HG02763 (cell line): ENCODE results near the gene TMEM150C.

ENCODE experiments used
- ATAC-seq: cut with Tn5 transposase; IDR thresholded peaks from one replicate; pipeline ENCODE4 v1.9.1; 2021; ENCODE audit warnings: mild to moderate bottlenecking, moderate library complexity; ENCODE audit not compliant: unreplicated experiment

TMEM150C gene

GRCh38 chr4:82519072-82519471 is 42.7 kb downstream of the TMEM150C start:
- no peak for ATAC-seq

- ATAC-seq: no peak
Observed at GRCh38 chr4:82517043-82517442, 44.7 kb downstream of the TMEM150C start.

GRCh38 chr4:82515705-82516104 is 46.1 kb downstream of the TMEM150C start:
- no peak for ATAC-seq

- ATAC-seq: no peak
Observed at GRCh38 chr4:82513382-82513781, 48.4 kb downstream of the TMEM150C start.

GRCh38 chr4:82510216-82510615 is 51.6 kb downstream of the TMEM150C start:
- ATAC-seq: no peak

- no peak for ATAC-seq
Observed at GRCh38 chr4:82508806-82509428, 52.9 kb downstream of the TMEM150C start.

- ATAC-seq: no peak
Observed at GRCh38 chr4:82508011-82508410, 53.8 kb downstream of the TMEM150C start.

GRCh38 chr4:82501154-82501442 is 60.7 kb downstream of the TMEM150C start:
- no peak for ATAC-seq

- no peak for ATAC-seq
Observed at GRCh38 chr4:82500435-82501153, 61.2 kb downstream of the TMEM150C start.

- no peak for ATAC-seq
Observed at GRCh38 chr4:82499738-82500434, 61.9 kb downstream of the TMEM150C start.

GRCh38 chr4:82496349-82496748 is 65.4 kb downstream of the TMEM150C start:
- ATAC-seq: no peak

GRCh38 chr4:82495666-82496065 is 66.1 kb downstream of the TMEM150C start:
- ATAC-seq: no peak

- ATAC-seq: no peak
Observed at GRCh38 chr4:82493721-82494425, 67.9 kb downstream of the TMEM150C start.

- ATAC-seq: no peak
Observed at GRCh38 chr4:82491251-82491960, 70.4 kb downstream of the TMEM150C start.

GRCh38 chr4:82489987-82490386 is 71.8 kb downstream of the TMEM150C start:
- ATAC-seq: no peak

- ATAC-seq: no peak
Observed at GRCh38 chr4:82489076-82489475, 72.7 kb downstream of the TMEM150C start.

- no peak for ATAC-seq
Observed at GRCh38 chr4:82484996-82485783, 76.6 kb downstream of the TMEM150C start.

GRCh38 chr4:82482387-82482786 is 79.4 kb downstream of the TMEM150C start:
- no peak for ATAC-seq

- no peak for ATAC-seq
Observed at GRCh38 chr4:82481506-82481840, 80.3 kb downstream of the TMEM150C start.

GRCh38 chr4:82480771-82481505 is 80.8 kb downstream of the TMEM150C start:
- no peak for ATAC-seq
